GM11168 (cell line): ENCODE data around the gene PAX5.

Experiments
- in situ Hi-C: fragments of 300-500 bp; cut with MboI; formaldehyde crosslinking; loops from one replicate; pipeline ENCODE4 v1.12.0; 2022; ENCODE audit warnings: low sequenced_read_pairs; ENCODE audit not compliant: unreplicated experiment

PAX5 gene

DNA sequence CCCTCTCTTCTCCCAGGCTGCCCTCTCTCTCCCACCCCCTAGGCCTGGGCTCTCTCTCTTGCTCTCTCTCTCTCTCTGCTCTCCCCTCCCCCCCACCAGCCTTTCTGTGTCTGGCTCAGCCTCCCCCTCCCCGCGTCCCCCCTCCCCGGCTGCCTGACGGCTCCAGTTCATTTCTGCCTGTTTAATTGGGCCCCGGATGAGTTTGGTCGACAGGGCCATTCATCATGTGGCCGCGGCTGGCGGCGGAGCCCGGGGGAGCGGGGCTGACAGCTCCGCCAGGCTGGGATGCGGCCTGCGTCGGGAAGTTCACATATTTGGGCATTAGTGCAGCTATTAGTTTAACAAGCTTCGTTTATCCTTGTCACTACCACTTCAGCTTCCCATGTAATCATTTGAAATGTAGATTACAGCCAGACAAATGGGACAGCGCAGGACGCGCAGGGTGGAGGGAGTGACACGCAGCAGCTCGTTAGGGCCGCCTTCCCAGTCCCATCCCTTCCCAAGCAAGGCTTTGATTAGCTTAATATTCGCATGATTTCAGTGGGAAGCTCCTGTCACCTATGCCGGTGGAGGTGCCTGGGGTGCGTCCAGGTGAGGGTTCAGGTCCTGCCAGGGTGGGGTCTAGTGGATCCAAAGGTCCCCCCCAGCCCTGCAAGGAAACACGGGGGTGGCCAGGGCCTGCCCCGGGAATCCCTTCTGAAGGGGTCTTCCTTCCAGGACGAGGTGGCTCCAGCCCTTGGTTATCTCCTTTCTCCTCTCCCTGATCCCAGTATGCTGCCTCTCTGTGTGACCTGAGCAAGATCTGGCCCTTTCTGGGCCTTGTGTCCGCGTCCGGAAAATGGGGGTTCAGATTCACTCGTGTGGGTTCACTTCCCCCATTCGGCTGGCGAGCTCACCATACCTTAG, 214.8 kb downstream of the PAX5 start:
- in situ Hi-C loops = no loop called here

DNA sequence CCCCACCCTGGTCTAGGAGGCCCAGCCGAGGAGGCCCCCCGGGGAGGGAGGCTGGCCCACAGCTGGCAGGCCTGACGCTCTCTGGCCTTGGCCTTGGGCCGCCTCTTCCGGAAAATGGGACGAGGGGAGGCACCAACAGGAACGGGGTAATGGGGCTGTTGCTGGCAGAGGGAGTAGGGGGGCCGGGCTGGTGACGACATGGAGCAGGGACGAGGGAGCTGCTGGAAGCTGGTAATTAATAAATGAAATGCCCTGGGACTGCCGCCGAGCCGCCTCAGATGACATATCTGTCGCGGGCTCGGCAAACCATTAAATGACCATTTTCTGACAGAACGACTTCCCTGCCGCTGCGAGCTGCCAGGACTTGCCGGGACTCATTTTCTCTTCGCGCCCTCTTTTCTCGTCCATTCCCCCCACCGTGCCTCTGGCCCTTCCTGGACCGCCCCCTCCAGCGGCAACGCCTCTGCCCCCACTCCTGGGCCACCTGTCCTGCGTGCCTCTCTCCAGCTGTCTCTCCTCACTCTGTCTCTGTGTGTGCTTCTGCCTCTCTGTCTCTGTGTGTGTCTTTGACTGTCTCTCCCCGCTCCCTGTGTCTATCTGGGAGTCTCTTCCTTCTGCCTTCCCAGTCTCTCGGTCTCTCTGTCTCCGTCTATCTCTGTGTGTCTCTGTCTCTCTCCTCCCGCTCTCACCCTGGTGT, 215.7 kb downstream of the PAX5 start:
- in situ Hi-C loops = no loop called here

DNA sequence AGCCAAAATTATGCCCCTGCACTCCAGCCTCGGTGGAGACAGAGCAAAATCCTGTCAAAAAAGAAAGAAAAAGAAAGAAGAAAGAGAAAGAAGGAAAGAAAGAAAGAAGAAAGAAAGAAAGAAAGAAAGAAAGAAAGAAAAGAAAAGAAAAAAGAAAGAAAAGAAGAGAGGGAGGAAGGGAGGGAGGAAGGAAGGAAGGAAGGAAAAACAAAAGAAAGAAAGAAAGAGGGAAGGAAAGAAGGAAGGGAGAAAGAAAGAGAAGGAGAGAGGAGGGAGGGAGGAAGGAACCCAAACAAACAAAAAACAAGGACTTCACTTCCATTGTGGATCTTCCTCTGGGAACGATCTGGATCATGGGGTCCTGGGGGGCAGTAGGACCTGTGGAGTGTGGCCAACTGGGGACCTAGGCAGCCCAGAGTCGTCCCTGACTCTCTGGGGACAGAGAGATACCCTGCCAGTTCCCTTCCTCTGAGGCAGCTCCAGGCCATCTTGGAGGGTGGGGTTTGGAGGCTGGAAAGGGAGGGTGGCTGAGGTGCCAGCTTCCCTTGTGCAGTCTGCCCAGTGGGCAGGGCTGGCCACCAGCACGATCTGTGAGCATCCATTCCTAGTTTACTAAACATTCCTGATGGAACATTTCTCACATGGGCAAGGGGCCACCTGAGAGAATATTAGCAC, 216.8 kb downstream of the PAX5 start:
- in situ Hi-C loops = no loop called here

GRCh38 chr9:36816371-36816770, 217.7 kb downstream of the PAX5 start:
- in situ Hi-C loops = no loop called here

DNA sequence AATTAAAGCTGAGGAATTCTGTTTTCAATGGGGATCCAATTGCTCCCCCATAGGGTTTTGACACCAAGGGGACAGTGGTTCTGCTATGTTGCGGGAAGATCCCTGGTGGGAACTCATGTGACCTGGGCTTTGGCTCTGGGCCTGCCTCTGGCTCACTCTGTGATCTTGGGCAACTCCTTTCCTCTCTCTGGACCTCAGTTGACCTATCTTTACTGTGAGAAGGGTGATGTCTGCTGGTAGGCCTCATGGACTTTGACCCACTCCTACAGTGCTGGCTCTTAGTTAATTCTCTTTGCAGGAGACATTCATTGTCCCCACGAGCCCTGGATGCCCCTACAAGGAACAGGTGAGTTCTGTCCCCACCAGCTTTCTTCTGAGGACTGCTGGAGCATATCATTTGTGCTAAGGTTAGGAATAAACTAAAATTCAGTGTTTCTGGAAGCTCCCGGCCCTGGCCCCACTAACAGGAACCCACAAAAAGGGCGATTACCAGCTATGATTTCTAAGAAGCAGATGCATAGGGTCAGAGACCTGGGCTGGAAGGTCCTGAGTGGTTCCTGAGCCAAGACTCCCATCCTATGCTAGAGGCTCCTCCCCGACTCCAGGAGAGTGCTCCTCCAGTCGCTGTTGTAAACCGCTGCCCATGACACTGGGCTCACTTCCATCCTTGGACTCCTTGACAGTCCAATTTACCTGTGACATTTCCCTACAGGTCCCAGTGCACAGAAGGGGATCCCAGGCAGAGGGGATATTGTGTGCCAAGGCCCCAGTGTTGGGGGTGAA, 218.3 kb downstream of the PAX5 start:
- in situ Hi-C loops = no loop called here

GRCh38 chr9:36815023-36815422, 219.0 kb downstream of the PAX5 start:
- in situ Hi-C loops = no loop called here

DNA sequence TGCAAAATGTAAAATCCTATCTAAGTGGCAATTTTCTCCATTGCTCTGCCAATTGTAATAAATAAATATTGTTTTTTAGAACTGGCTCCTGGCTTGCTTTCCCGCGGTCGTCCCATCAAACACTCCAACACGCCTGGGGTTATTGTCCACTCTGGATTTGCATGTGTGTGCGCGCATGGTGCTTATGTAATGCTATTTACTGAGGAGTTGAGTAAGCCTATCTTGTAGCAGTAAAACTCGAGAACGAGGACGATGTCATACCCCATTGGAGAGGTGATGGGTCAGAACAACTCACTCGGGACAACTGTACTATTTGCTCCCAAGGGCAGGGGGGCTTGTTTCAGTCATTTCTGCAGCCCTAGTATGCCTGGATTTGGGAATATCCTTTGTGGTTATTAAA, 220.9 kb downstream of the PAX5 start:
- in situ Hi-C loops = no loop called here

- in situ Hi-C loops = no loop called here
Observed at GRCh38 chr9:36812556-36812955, 221.5 kb downstream of the PAX5 start.

GRCh38 chr9:36808251-36808650, 225.8 kb downstream of the PAX5 start:
- in situ Hi-C loops = no loop called here

DNA sequence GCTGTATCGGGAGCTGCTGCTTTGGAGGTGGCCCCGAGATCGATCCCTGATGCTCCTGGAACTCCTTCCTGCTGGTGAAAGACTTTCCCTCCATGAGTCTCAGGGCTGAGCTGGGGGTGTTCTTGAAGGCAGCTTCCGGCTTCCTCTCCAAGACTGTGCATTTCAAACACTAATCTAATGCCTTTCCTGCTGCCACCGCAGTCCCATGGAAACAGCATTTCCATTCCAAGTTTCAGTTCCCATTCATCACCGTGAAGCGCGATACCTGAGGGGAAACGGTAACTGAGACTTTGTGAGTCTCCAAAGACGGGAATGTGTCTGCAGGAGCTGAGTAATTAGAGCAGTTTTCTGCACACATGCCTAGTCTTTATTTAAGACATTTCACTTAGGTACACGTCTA, 230.1 kb downstream of the PAX5 start:
- in situ Hi-C loops = no loop called here

DNA sequence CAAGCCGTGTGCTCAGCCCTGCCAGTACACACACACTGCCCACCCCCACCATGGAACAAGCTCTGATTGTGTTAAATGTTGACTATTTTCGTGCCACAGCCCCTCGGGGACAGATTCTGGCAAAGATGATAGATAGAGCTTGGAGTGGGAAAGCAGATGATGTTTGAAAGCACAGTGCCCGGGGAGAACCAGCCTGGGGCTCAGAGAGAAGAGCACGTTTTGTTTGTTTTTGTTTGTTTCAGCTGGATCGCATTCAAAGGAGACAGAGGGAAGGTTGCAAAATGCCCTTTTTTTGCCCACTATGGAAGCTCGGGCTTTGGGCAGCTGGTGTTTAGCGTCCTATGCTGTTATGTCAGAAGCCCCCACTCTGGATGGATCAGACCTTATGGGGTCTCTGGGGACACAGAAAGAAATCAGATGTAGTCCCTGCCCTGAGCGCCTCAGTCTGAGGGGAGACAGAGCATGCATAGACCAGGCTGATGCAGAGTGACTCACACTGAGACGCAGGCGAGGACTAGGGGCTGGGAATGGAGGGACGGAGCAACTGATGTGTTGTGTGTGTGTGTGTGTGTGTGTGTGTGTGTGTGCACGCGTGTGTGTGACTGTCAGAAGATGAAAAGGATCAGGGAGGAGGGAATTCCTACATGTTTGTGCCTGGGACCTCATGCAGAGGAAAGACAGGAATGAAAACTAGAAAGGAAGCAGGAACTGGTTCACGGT, 231.7 kb downstream of the PAX5 start:
- in situ Hi-C loops = no loop called here

DNA sequence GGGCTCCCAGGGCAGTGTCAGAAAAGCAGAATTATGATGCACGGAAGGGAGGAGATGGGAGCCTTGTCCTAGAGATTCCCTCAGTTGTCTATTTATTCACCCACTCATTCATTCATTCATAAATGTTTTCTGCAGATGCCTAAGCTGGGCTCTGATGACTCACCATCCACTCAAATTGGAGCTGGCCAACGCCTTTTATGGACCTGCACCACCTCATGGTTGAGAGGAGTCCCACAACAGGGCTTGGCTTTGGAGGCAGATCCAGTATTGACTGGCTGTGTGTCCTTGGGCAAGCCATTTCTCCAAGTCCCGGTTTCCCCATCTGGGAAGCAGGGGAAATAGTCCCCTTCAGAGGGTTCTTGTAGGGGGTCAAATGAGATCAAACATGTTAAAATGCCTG, 233.6 kb downstream of the PAX5 start:
- in situ Hi-C loops = no loop called here

GRCh38 chr9:36798350-36799065, 235.6 kb downstream of the PAX5 start:
- in situ Hi-C loops = no loop called here

DNA sequence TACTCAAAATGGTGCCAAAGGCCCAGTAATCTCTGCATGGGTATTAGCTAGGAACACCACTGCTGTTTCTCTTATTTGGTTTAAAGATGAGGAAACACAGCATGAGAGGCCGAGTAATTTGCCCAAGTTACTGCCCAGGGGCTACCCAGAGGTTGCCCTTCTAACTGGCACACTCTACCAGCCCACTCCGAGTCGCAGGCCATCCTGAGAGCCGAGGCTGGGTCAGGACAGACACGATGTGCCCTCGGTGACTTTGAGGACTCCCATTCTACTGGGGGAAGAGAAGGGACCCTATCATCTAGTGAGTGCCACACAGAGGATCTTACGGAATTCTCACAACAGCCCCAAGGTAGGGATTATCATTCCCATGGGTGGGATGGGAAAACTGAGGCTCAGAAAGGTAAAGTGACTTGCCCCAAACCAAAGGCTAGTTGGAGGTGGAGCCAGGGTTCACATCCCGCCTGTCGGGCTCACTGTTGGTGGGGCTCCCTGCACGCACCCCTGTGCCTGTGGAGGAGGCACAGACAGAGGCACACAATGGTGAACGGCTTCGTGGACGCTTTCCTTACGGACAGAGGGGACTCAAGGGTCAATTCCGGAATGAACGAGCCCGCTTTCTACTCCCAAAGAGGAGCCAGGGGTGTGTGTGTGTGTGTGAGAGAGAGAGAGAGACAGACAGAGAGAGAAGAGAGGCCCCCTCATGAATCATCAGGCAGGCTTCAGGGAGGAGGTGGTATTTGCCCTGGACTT, 236.4 kb downstream of the PAX5 start:
- in situ Hi-C loops = no loop called here

DNA sequence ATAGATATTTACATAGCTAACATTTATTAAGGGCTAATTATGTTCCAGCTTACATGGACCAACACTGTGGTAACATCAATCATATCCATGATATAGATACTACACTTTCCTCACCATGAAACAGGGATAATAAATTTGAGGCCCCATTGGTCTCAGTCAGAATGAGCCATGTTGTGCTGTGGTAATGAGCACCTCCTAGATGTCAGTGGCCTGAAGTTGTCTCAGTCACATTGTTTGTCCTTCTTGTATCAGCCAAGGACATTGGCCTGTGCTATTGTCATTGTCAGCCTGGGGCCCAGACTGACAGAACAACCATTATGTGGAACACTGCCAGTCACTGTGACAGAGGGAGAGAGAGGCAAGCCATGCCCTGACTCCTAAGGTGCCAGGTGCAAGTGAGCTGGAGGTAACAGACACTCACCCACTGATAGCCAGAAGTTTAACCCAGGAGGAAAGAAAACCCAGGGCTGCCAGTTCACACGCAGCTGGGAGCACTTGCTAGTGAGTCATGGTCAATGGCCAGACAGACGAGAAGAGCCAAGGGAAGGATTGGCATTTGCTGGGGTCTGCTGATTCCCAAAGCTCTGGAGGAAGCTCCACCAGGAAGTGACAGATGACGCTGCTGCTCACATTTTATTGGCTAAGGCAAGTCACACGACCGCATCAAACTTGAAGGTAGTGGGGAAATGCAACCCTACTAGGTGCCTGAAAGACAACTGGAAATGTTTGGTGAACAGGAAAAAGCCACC, 237.2 kb downstream of the PAX5 start:
- in situ Hi-C loops = no loop called here

- in situ Hi-C loops = no loop called here
Observed at GRCh38 chr9:36794461-36794860, 239.6 kb downstream of the PAX5 start.

- in situ Hi-C loops = no loop called here
Observed at GRCh38 chr9:36793277-36793676, 240.8 kb downstream of the PAX5 start.
